ENCODE results near the gene ARHGAP1. TPM values are rescaled to one million over a fixed set of nuclear protein-coding genes. Genes with fewer than 3 reads are reported as not detected.

ARHGAP1 gene
- total RNA-seq, 1 experiment from 2014 or later = 16.1 TPM

DNA sequence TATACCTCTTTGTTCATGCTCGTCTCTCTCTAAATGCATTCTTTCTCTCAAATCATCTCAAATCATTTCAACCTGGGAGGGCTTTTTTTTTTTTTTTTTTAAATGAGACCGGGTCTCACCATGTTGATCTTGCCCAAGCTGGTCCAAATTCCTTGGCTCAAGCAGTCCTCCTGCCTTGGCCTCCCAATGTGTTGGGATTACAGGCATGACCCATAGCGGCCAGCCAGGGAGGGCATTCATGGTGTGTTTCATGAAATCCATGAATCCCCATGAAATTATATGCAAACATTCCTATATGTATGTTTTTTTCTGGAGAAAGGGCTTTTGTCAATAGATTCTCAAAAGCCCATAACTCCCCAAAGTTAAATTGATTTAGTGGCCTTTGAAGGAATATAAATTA, 56.9 kb downstream of the ARHGAP1 start:
- Histone ChIP-seq H3K9ac (ENCODE audit: low read length) (no peak overlapping the region), H4K20me1 (ENCODE audit: low read length) (no peaks in the 10 kb centered on the region), H3K9me3 (ENCODE audit: low read length) (no peaks in the 10 kb centered on the region), H3K36me3 (ENCODE audit: low read depth, low read length) (peaks cover 8% of the 10 kb centered on the region), H3K4me2 (ENCODE audit: low read length) (no peak overlapping the region), H3K9me2 (replicated peaks; ENCODE audit: low read length) (no peaks in the 10 kb centered on the region), H3K4me1 (ENCODE audit: insufficient read depth, low read length) (no peaks in the 10 kb centered on the region), H3K4me3 (ENCODE audit: low read length) (no peak overlapping the region), H2AFZ (ENCODE audit: low read length) (no peak overlapping the region), H3F3A (ENCODE audit: low read length, unreplicated experiment) (no peaks in the 10 kb centered on the region), H3K79me2 (ENCODE audit: low read length) (no peaks in the 10 kb centered on the region), H3K27ac (ENCODE audit: low read length) (no peak overlapping the region), H3K27me3 (ENCODE audit: low read length) (no peaks in the 10 kb centered on the region)
- ChIA-PET CTCF (no interaction called here), POLR2A (ENCODE audit: unreplicated experiment) (no interaction called here)
- DNase-seq (no peak), ATAC-seq (no peak)
- TF ChIP-seq EZH2phosphoT487 (IDR thresholded peaks at IDR 0.05; ENCODE audit: borderline replicate concordance, low read length) (no peak), EZH2 (IDR thresholded peaks at IDR 0.05; ENCODE audit: low read length, unreplicated experiment) (no peak)
- TF ChIP-seq, protein P1, sequence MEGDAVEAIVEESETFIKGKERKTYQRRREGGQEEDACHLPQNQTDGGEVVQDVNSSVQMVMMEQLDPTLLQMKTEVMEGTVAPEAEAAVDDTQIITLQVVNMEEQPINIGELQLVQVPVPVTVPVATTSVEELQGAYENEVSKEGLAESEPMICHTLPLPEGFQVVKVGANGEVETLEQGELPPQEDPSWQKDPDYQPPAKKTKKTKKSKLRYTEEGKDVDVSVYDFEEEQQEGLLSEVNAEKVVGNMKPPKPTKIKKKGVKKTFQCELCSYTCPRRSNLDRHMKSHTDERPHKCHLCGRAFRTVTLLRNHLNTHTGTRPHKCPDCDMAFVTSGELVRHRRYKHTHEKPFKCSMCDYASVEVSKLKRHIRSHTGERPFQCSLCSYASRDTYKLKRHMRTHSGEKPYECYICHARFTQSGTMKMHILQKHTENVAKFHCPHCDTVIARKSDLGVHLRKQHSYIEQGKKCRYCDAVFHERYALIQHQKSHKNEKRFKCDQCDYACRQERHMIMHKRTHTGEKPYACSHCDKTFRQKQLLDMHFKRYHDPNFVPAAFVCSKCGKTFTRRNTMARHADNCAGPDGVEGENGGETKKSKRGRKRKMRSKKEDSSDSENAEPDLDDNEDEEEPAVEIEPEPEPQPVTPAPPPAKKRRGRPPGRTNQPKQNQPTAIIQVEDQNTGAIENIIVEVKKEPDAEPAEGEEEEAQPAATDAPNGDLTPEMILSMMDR (conservative IDR thresholded peaks at IDR 0.05; ENCODE audit: low read depth, low read length) = no peak
- no TSS peak for BruUV-seq (replicated peaks)
- intact Hi-C loops (cut with micrococcal nuclease) = no loop called here

DNA sequence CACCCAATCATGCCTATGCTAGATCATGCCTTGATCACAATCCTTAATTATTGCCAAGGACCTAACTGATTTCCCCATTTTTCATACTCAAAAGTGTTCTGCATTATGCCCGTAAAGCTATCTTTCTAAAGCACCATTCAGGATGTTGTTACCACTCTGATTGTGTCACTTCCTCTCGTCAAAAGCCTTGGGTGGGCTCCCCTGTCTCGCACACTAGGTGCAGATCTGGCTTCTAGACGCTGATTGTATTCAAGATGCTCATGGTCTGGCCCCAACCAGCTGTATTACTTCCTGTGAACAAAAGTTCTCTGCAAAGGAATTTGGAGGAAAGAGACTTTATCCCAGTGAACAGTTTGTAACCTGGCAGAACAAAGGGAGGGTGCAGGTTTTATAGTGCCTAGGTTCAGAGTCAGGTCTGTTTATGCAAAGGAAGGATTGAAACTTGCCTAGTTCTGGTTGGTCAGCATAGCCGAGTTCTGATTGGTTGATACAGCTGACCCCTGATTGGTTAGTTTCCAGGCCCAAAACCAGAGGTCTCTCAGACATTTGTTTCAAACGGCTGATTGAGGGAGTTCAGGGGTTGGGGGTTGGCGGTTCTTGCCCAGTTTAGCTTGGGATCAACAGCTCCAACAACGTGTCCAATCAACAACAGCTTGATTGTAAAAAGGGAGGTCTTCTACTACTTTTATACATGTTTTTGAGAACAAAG, 57.6 kb downstream of the ARHGAP1 start:
- H3K9me3 ChIP-seq (ENCODE audit: low read length) = no peaks in the 10 kb centered on the region
- ATAC-seq (no peak), DNase-seq (no peak)
- H3K27me3 ChIP-seq (ENCODE audit: low read length) = no peaks in the 10 kb centered on the region
- ChIA-PET POLR2A (ENCODE audit: unreplicated experiment) (no interaction called here), CTCF (no interaction called here)
- no peak overlapping the region for H3K27ac ChIP-seq (ENCODE audit: low read length)
- no peaks in the 10 kb centered on the region for H4K20me1 ChIP-seq (ENCODE audit: low read length)
- no peaks in the 10 kb centered on the region for H3K79me2 ChIP-seq (ENCODE audit: low read length)
- no TSS peak for BruUV-seq (replicated peaks)
- no peaks in the 10 kb centered on the region for H3F3A ChIP-seq (ENCODE audit: low read length, unreplicated experiment)
- no peak overlapping the region for H3K9ac ChIP-seq (ENCODE audit: low read length)
- H2AFZ ChIP-seq (ENCODE audit: low read length) = no peak overlapping the region
- TF ChIP-seq EZH2phosphoT487 (IDR thresholded peaks at IDR 0.05; ENCODE audit: borderline replicate concordance, low read length) (no peak), EZH2 (IDR thresholded peaks at IDR 0.05; ENCODE audit: low read length, unreplicated experiment) (no peak)
- TF ChIP-seq, protein P1 (conservative IDR thresholded peaks at IDR 0.05; ENCODE audit: low read depth, low read length) = no peak
- H3K9me2 ChIP-seq (replicated peaks; ENCODE audit: low read length) = no peaks in the 10 kb centered on the region
- intact Hi-C loops (cut with micrococcal nuclease) = no loop called here
- H3K4me1 ChIP-seq (ENCODE audit: insufficient read depth, low read length) = no peaks in the 10 kb centered on the region
- no peak overlapping the region for H3K4me2 ChIP-seq (ENCODE audit: low read length)
- no peak overlapping the region for H3K4me3 ChIP-seq (ENCODE audit: low read length)
- H3K36me3 ChIP-seq (ENCODE audit: low read depth, low read length) = peaks cover 8% of the 10 kb centered on the region

DNA sequence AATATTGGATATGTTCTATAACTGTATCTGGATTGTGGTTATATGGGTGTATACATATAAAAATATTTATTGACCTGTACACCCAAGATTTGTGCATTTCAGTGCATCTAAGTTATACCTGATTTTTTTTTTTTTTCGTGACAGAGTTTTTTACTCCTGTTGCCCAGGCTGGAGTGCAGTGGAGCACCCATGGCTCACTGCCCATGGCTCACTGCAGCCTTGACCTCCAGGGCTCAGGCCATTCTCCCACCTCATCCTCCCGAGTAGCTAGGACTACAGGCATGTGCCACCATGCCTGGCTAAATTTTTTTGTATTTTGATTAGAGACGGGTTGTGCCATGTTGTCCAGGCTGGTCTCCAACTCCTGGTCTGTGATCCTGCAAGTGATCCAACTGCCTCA, 58.8 kb downstream of the ARHGAP1 start:
- no peaks in the 10 kb centered on the region for H3K79me2 ChIP-seq (ENCODE audit: low read length)
- peaks cover 6% of the 10 kb centered on the region for H3K36me3 ChIP-seq (ENCODE audit: low read depth, low read length)

More for the DNA sequence above, 58.8 kb downstream of the ARHGAP1 start:
- no peak overlapping the region for H3K4me3 ChIP-seq (ENCODE audit: low read length)
- intact Hi-C loops (cut with micrococcal nuclease) = no loop called here
- no peaks in the 10 kb centered on the region for H3K9me3 ChIP-seq (ENCODE audit: low read length)
- H3K9ac ChIP-seq (ENCODE audit: low read length) = no peak overlapping the region
- ATAC-seq = no peak
- no peak overlapping the region for H3K4me2 ChIP-seq (ENCODE audit: low read length)
- H3K9me2 ChIP-seq (replicated peaks; ENCODE audit: low read length) = no peaks in the 10 kb centered on the region
- BruUV-seq (replicated peaks) = no TSS peak
- ChIA-PET CTCF (no interaction called here), POLR2A (ENCODE audit: unreplicated experiment) (interaction anchor here (0.6 kb wide), 1 partner anchor 11 kb away, joined by 11 read pairs; no protein-coding TSS in a partner anchor)
- no peaks in the 10 kb centered on the region for H3K27me3 ChIP-seq (ENCODE audit: low read length)
- H3K4me1 ChIP-seq (ENCODE audit: insufficient read depth, low read length) = no peaks in the 10 kb centered on the region
- no peak for DNase-seq
- H2AFZ ChIP-seq (ENCODE audit: low read length) = no peak overlapping the region
- H3F3A ChIP-seq (ENCODE audit: low read length, unreplicated experiment) = no peaks in the 10 kb centered on the region
- H4K20me1 ChIP-seq (ENCODE audit: low read length) = no peaks in the 10 kb centered on the region
- no peak for TF ChIP-seq EZH2 (IDR thresholded peaks at IDR 0.05; ENCODE audit: low read length, unreplicated experiment)
- TF ChIP-seq, protein P1 (conservative IDR thresholded peaks at IDR 0.05; ENCODE audit: low read depth, low read length) = no peak
- TF ChIP-seq EZH2phosphoT487 (IDR thresholded peaks at IDR 0.05; ENCODE audit: borderline replicate concordance, low read length) = no peak
- H3K27ac ChIP-seq (ENCODE audit: low read length) = no peak overlapping the region

Measured in PC-3 (cell line).